Measurements from ENCODE around the gene IL1RAPL1.

- TF ChIP-seq CTCF (conservative IDR thresholded peaks at IDR 0.05 in 1 of 2, IDR thresholded peaks at IDR 0.05 in 1 of 2; ENCODE audit: extremely low read depth in 1 of 2, insufficient read depth in 1 of 2, low read depth in 1 of 2, low read length in 2 of 2) (no peak), EZH2 (IDR thresholded peaks at IDR 0.05; ENCODE audit: borderline replicate concordance, low read length) (no peak)
Observed at GRCh38 chrX:28589046-28589445, 1.8 kb downstream of the IL1RAPL1 start.

Measured in mammary epithelial cell (primary cell).